Measurements from ENCODE around the gene C10orf88. TPM values are rescaled to one million over a fixed set of nuclear protein-coding genes. Genes with fewer than 3 reads are reported as not detected.

C10orf88 gene
- total and polyA plus RNA-seq, 2 of the 13 experiments (the other 11 are each of a cell fraction or from before 2014, with no cell fraction given), result 4.6 to 11.8 TPM

- Histone ChIP-seq H3K79me2 (ENCODE audit: insufficient read depth, low read length) (no peaks in the 10 kb centered on the region), H3K27ac (ENCODE audit: extremely low read length, insufficient read depth, low read length) (peak overlapping the region; percentile 60), H3K36me3 (replicated peaks in 1 of 2; ENCODE audit: control insufficient read depth in 1 of 2, insufficient read depth in 2 of 2, low read length in 2 of 2) (peaks cover 1 to 15% of the 10 kb centered on the region in 2 experiments; a peak in 2 of 5 replicates), H3K4me3 (replicated peaks in 1 of 3; ENCODE audit: insufficient read depth in 1 of 3, low read depth in 2 of 3, low read length in 3 of 3) (peak overlapping the region; percentile 67 to 95 (median 72); a peak in 5 of 6 replicates), H2AFZ (ENCODE audit: low read length) (no peak overlapping the region), H3K9ac (ENCODE audit: insufficient read depth, low read depth, low read length) (peak overlapping the region; percentile 64), H4K20me1 (ENCODE audit: insufficient read depth, low read length) (no peaks in the 10 kb centered on the region), H3K4me1 (ENCODE audit: insufficient read depth, low read length) (peaks cover 28% of the 10 kb centered on the region), H3K9me3 (ENCODE audit: low read length) (no peaks in the 10 kb centered on the region), H3K4me2 (ENCODE audit: low read depth, low read length) (peak overlapping the region; percentile 100), H3K27me3 (ENCODE audit: control insufficient read depth in 1 of 2, insufficient read depth in 2 of 2, low read length in 2 of 2) (no peaks in the 10 kb centered on the region; a peak in 1 of 5 replicates)
- FAIRE-seq (peak; percentile 67), DNase-seq (ENCODE audit: low spot score) (peak; percentile 62), ATAC-seq (peak; percentile 59)
- ChIA-PET POLR2A (interaction anchor here (2.0 to 6.4 kb wide), 6 partner anchors 25 to 173 kb away, joined by 5 to 37 read pairs (median 10); partner anchors contain the start of genes ACADSB, BUB3, C10orf88 and IKZF5), CTCF (ENCODE audit: low intra/inter-chr PET ratio, low total read pairs) (no interaction called here)
- BruUV-seq (replicated peaks), result TSS peak; percentile 79
- TF ChIP-seq NCOA5 (CRISPR knock-in tag; IDR thresholded peaks at IDR 0.05) (no peak), FLYWCH1 (CRISPR knock-in tag; IDR thresholded peaks at IDR 0.05) (no peak), ELF3 (CRISPR knock-in tag; IDR thresholded peaks at IDR 0.05) (peak; percentile 14; the same call in 1 of the 2 replicates), SRSF9 (IDR thresholded peaks at IDR 0.05; ENCODE audit: borderline replicate concordance, insufficient read depth, low read depth, low read length, poor library complexity, severe bottlenecking) (no peak), CTCF (CRISPR knock-in tag; IDR thresholded peaks at IDR 0.05) (peak; percentile 47), ELF1 (CRISPR knock-in tag; IDR thresholded peaks at IDR 0.05) (no peak), SMC3 (IDR thresholded peaks at IDR 0.05; ENCODE audit: low read length) (peak; percentile 39; the same call in 1 of the 2 replicates), ZNF766 (CRISPR knock-in tag; IDR thresholded peaks at IDR 0.05; ENCODE audit: borderline replicate concordance) (no peak), SNAPC5 (CRISPR knock-in tag; IDR thresholded peaks at IDR 0.05; ENCODE audit: borderline replicate concordance) (no peak), MAF1 (CRISPR knock-in tag; IDR thresholded peaks at IDR 0.05; ENCODE audit: borderline replicate concordance) (0 out of 2 replicates have a peak, but pooled peaks have one; percentile 38), STAG1 (CRISPR knock-in tag; IDR thresholded peaks at IDR 0.05) (peak; percentile 39), TGIF2 (CRISPR knock-in tag; IDR thresholded peaks at IDR 0.05) (no peak), RFX5 (IDR thresholded peaks at IDR 0.05; ENCODE audit: low read depth, low read length) (no peak)
- in situ Hi-C loops (cut with HindIII; ENCODE audit: extremely low pct_ligation_motif_present, low pct_unique_long_range_greater_than_20kb), result no loop called here
- WGBS (ENCODE audit: low lambda C conversion rate), result 33% methylated on average over 4 of the region's 4 CpGs
- intact Hi-C loops (cut with micrococcal nuclease; ENCODE audit: unreplicated experiment), result no loop called here
Measured at GRCh38 chr10:122981066-122981464, 27.0 kb upstream of the C10orf88 start.

Measured in HepG2 (cell line).